ENCODE measurements around the gene ADARB1.

The ADARB1 gene

DNA sequence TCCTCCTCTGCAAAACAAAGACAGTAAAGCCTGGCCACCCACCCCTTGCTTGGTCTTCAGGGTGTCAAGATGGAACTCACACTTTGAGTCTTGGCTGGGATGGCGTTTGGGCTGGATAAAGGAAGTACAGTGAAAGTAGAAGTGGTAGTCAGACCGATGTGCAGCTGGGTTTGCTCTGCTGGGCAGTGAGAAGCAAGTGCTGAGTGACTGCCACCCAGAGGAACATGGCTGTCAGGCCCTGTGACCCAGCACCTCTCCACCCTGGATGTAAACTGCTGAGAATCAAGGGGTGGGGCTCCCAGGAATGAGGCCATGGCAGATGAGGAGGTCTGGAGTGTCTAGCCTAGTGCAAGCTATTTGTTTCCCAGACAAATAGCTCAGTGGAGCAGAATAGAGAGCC, 162.1 kb downstream of the ADARB1 start:
- no peak for DNase-seq

DNA sequence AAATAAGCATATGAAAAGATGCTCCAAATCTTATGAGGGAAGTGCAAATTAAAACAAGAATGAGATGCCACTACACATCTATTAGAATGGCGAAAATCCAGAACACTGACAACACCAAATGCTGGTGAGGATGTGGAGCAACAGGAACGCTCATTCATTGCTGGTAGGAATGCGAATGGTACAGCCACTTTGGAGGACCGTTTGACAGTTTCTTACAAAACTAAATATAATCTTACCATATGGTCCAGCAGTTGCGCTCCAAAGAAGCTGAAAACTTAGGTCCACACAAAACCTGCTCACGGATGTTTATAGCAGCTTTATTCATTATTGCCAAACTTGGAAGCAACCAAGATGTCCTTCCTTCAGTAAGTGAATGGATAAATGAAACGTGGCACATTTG, 163.0 kb downstream of the ADARB1 start:
- no peak for DNase-seq

DNA sequence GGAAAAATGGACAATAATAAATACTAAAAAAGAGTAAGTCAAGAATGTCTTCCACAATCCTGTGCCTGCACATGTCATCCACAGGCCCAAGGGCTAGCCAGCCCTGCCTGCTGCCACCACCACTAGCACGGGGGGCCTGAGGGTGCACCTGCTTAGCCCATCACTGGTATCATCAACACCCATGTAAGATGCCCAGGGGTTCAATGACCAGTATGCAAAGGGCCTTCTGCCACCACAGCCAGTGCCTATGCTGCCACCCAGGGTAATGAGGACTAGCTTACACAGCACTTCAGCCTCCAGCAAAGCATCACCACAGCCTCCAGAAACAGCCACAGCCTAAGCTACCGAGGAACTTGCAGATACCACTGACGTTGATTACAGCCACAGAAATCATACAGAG, 167.0 kb downstream of the ADARB1 start:
- DNase-seq, result no peak

DNA sequence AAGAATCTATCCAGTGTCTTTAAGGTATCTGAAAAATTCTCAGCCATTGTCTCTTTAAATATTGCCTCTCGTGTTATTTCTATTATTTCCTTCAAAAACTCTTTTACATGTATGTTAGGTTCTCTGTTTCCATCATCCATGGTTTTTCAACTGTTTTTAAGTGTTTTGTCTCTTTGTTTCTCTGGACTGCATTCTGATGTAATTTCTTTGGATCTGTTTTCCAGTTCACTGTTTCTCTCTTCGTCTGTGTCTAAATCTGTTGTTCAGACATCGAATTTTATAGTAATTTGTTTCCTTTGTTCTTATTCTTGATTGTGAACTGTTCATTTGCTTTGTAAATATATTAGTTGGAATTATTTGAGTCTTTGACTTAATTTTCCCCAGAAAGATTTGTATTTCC, 169.2 kb downstream of the ADARB1 start:
- no peak for DNase-seq

DNA sequence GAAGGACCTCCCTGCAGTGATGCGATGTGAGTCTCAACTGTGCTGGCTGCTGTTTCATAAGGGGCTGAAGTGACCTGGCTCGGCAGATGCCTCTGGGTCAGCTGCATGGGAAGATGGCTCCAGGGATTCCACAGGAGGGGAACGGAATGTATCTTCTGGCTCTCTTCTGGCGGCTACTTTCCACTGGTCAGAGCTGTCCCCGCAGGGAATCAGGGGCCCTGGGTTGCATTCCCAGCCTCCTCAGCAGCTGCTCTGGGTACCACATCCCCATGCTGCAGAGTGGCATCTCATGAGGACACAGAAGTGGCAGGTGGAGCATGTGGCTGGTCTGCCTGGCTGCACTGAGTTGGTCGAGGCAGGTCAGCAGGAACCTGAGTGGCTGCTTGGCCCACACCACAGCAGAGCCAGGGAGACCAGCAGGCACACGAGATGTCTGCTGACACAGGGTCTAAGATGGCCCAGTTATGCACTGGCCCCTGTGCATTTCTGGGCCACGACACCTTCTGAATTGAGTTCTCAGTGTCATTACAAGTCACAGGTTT, 170.5 kb downstream of the ADARB1 start:
- no peak for DNase-seq

DNA sequence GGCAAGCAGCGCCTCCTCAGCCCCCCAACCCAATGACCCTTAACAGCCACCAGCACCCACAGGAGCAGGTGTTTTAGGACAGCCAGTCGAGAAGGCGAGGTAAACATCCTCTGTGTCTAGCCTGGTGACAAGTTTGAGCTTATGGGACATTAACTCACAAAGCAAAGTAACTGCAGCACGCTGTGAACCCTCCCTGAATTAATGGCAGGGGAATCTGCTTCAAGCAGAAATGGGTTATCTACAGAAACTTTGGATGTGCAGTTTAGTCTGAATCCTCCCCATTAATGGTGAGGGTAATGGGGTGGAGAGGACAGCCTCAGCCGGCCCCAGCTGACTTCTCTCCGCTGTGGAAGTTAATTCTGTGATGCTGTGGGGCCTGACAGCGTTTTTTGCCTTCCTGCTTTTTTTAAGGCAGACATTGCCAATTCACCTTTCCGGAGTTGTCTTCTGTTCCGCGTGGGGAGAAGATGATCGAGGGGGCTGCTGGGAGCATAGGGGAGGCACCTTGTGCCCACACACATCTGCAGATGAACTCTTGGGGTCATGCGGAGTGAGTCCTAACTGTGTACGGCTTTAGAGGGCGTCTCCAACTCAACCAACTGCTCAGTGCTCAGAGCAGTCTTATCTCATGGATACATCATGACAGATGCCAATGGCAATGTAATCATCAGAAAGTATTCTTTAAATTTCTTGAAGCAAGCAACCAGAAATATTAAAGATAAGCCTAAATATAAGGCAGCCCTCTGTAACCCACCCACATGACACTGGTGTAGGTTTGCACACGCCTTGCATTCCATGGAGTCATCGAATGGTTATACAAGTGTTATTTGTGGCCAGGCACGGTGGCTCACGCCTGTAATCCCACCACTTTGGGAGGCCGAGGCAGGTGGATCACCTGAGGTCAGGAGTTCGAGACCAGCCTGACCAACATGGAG, 172.3 kb downstream of the ADARB1 start:
- no peak for DNase-seq

DNA sequence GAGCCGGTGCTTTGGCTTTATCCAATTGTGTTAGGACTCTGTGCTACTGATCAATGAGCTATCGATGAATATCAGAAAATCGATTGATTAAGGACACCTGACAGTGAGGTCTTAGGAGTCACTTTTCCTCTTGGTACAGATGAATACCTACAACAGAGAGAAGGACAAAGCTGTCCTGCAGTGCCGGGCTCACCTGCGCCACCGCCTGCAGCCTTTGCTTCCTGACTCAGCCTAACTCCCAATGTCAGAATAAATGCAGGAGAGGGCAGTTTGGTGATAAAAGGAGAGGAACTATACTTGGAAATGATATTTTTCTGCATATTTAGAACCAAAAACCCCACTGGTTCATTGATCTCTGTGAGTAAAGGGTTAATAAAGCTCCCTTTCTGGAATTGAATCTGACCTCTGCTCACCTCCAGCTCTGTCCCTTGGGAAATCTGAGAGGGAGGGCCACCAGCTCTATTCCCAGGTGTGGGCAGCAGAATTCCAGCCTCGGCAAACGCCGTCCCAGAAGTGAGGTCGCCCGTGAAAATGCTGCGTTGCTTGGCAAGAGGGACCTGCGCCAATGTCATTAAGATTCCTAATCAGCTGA, 174.0 kb downstream of the ADARB1 start:
- no peak for DNase-seq

DNA sequence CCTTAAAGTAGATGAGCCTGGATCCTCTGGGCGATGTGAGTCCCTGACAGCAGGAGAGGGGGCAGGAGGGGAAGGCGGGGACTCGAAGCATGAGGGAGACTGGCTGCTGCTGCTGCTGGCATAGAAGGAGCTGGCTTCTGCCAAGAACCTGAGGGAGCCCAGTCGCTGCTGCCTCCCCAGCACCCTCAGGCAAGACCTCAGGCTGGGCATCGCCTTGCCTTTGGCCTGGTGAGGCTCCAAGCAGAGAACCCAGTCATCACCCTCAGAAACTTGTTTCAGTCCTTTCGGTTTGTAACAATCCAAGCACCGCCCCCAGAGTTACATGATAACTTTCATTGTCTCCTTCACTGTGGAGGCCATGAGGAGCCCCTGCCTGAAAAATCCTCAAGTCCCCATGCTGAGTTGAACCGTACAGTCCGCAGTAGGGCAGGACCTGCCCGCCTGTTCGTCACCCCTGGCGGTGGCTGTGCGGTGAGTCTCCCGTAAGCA, 174.6 kb downstream of the ADARB1 start:
- DNase-seq, result no peak

DNA sequence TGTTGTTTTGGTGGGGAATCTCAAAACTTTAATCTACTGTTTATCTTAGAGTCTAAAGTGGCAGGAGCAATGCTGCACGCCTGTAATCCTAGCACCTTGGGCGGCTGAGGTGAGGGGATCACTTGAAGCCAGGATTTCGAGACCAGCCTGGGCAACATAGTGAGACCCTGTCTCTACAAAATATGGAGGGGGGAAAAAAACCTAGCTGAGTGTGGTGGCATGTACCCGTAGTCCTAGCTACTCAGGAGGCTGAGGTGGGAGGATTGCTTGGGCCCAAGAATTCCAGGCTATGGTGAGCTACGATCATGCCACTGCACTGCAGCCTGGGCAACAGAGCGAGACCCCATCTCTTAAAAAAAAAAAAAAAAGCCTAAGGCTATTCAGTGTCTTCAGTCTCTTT, 175.2 kb downstream of the ADARB1 start:
- no peak for DNase-seq

DNA sequence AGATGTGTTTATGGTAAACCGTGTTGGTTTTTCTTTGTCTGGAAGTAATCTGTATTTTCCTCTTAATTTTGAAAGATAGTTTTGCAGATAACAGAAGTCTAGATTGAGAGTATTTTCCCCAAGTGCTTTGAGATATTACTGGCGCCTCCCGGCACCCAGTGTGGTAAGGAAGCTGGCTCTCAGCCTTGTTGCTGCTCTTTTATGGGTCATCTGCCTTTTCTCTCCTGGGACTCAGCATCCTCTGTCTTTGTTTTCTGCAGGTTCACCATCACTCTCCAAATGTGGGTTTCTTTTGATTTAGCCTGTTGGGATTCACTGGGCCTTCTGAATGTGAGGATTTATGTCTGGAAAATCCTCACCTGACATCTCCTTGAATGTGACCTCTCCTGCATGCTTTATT, 175.9 kb downstream of the ADARB1 start:
- DNase-seq, result no peak

DNA sequence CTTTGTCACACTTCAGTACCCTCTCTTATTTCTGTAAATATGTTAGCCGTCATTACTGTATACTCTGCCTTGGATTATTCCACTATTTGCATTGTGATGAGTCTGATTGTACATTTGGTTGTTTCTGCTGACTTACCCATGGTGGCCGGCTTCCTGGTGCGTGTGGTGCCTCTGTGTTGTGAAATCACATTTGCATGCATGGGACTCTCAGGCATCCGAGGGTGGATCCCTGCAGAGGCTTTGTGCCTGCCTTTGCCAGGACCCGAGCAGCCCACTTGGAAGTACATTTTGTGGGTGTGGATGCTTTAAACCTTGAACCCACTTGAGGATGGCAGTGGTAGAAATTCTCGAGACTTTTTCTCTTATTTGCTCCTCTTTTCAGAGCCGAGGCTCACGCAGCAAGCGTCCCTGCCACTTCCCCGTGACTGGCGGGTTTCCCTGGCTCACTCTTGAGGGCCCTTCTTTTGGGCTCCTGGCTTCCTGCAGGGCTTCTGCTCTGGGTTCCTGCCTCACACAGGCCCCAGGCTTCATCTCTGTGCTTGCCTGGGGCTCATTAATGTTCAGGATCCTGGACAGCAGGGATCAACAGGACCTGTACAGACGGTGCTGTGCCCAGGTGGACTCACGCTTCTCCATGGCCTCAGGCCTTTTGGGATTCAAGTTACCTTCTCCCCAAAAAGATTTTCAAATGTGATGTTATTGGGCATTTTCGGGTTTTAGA, 176.7 kb downstream of the ADARB1 start:
- no peak for DNase-seq

DNA sequence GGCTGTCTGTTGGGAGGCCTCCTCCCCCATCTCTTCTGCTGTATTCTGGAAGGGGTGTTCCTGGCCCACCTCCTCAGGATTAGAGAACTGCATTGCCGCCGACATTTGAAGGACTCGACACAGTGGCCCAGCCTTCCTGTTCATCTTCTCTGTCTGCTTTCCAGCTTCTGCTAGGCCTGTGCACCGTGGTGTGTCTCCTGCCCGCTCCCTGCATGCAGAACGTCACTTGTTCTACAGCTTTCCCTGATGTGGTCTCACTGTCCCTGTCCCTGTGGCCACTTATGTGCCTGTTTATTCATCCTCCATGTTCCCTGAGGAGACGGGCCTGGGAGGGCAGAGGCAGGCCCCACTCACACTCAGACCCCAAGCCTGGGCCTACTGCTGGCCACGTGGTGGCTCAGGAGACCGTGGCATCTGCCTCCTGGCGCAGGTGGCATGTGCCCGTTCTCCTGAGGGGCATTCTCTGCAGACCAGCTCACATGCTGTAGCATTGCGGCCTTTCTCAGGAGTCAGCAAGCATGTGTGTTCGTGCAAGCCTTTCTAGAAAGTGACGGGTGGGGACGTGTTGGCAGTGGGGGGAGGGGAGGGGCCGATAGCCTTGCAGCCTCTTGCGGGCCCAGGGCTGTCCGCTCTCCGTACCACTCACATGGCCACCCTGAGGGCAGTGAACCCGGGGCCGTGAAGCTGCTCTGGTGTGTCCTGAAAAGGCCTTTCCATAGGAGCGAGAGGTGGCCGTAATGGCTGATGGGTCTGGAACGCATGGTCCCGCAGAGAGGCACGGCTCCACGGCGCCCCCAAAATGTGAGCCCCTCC, 177.5 kb downstream of the ADARB1 start:
- no peak for DNase-seq

DNA sequence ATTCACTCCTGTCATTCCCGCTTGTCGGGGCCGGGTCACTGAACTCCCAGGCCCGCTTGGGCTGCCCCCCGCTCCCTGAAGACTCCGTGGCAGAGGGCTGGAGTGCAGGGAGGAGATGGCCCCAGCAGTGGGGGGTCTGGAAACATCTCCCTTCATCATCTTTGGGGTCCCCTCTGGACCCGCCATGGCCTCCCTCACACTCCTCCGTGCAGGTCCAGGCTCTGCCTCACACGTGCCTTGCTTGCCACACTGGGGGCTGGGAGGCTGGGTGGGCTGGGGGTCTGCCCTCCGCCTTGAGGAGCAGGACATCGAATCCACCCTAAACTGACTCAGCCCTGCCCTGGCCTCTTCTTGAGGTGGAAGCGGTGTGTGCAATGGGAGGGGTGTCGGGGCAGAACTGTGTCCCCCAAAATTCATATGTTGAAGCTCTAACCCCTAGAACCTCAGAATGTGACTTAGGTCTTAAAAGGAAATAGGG, 178.1 kb downstream of the ADARB1 start:
- no peak for DNase-seq

DNA sequence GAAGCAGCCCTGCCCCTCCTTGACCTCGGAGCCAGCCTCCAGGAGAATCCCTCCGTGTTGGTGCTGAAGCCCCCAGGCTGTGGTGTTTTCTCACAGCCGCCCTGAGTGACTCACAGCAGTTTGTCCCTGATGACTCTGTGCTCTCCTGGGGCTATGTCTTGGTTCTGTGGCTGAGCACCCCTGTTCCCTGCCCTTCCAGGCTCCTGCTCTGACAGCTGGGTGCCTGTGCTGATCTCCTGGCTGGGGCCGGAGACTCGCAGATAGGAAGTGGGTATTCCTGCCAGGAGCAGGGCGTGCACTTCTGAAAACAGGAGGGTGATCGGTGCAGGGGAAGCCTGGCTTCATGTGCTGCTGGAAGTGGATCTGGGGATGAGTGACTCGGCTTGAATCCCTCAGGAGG, 178.8 kb downstream of the ADARB1 start:
- no peak for DNase-seq

DNA sequence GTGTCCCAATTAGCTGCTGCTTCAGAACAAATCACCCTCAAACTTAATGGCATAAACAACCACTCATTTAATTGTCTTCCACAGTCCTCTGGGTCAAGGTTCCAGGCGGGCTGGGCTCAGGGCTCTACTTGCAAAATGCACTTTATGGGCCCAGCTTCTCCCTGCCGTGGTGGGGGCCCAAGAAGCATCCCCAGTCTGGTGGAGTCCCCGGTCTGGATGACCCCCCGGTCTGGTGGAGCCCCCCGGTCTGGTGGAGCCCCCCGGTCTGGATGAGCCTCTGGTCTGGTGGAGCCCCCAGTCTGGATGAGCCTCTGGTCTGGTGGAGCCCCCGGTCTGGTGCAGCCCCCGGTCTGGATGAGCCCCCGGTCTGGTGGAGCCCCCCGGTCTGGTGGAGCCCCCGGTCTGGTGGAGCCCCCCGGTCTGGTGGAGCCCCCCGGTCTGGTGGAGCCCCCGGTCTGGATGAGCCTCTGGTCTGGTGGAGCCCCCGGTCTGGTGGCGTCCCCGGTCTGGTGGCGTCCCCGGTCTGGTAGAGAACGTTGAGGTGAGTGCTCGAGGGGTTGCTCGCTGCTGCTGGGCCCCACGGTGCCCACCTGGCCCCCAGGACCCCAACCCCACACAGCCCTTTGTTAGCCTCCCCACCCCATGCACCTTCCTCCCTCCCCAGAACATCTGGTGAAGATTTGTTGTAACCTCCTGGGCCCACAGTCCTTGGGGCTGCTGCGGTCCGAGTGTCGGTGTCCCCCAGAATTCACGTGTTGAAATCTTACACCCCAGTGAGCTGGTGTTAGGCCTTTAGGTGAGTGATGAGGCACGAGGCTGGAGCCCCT, 179.5 kb downstream of the ADARB1 start:
- DNase-seq, result no peak

DNA sequence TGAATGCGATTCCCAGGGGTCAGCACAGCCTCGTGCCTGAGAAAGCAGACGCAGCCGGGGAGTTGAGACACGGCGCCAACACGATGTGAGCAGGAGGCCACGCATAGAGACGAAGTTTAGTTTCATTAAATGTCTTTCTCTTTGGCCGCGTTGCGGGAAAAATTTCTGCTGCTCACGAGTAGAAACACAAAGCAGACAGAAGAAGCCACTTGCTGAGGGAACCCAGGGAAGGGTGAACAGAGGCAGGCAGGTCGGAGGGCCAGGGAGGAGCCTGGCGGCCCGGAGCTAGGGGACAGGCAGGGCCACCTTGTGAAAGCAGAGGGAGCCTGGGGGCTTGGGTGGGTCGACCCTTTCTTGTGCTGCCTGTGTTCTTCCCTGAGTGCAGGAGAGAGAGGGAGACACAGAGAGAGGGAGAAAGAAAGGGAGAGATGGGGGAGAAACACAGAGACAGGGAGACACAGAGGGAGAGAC, 180.1 kb downstream of the ADARB1 start:
- no peak for DNase-seq

DNA sequence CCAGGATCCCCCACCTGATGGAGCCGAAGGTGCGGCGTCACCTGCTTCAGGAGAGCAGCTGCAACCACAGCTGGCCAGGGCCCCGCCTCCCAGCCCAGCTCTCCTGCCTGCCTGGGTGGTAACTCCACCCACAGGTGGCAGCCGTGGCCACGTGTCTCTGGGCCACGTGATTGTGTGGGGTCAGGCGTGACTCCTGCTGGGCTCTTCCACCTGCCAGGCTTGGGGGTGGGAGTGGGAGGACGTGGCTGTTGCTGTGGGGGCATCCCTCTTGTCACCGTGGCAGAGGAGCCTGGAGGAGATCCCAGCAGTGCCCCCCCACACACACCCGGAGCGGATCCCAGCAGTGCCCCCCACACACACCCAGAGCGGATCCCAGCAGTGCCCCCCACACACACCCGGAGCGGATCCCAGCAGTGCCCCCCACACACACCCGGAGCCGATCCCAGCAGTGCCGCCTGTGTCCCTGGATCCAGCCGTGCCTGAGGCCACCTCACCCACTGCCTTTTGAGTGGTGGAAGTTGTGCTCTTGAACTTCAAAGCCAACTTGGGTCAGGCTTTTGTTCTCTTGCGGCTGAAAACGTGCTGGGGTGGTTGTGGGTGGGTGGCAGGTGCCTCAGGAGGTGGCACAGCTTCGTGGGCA, 181.1 kb downstream of the ADARB1 start:
- DNase-seq, result no peak

DNA sequence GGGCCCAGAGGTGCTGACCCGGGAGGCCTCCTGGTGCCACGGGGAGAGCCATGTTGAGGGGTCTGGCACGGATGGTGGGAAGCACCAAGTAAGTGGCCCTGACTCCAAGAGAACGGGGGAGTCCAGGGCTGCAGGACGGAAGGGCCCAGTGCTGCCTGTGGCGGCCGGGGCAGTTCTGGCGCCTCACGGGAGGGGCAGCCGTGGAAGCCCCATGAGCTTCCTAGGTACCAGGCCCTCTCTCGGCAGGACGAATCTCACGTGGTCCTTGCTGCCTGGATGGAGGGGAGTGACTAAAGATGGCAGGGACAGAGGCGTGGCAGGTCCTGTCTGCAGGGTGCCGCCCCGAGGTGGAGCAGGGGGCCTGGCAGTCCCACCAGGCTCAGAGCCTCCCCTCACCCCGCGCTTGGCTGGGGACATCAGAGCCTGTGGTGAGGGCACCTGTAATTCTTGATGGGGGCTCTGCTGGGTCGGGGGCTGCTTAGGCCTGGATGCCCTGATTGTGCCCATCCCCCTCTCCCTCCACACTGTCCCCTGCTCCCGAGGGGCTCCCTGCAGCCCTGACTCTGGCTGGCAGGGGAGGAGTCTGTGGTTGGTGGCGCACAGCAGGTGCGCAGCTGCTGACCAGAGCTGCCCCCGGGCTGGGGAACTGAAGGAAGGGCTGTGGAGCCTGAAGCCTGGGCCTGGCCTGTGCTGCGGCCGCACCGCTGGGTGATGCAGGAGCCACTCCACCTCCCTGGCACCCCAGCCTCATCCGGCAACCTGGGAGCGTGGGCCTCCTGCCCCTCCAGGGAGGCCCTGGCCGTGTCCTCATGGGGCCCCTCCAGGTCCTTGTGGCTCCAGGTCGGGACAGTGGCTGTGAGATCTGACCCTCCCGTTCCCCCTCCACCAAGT, 181.9 kb downstream of the ADARB1 start:
- DNase-seq, result no peak

DNA sequence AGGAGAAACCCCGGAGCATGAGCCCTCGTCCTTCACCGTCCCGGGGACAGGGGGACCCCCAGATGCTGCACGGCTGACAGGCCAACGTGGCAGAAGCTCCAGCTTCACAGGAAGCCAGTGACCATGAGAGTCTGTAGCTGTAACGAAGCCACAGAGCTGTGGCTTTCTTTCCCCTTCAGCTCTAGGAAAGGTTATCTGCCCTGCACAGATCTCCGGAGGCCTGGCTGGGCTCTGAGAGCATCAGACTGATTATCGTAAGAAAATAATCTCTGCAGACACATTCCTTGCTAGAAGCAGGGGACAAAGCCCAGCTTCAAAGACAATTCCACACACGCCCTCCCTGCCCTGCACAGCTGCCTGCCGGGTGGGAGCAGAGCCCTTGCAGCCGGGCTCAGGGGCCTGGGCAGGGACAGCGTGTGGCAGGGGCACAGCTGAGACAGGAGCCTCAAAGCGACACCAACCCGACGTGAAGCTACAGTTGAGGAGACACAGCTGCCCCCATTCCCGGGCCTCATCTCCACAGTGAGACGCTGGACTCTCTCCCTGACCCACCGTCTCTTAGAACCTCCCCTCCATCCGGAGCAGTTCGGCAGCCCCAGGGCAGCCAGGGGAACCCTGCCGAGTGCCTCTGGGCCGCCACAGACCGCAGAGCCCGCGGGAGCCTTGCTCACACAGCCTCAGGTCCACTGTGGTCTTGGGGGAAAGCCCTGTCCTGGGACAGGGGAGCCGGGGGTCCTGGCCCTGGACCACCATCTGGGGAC, 182.7 kb downstream of the ADARB1 start:
- no peak for DNase-seq

All from stimulated activated naive CD4-positive, alpha-beta T cell treated with Interleukin-2 at 50 U/mL for 16 hours (primary cell).